KMS-11 (cell line): ENCODE data around the gene ITGA1.

Source experiments
- H2AFZ ChIP-seq: fragments of 200-600 bp; sonication (generic); 2 replicates; pipeline ENCODE4 v1.6.1; 2016; ENCODE audit warnings: antibody characterized with exemption, mixed run types, low read depth
- H3K27ac ChIP-seq: fragments of 200-600 bp; sonication (generic); 2 replicates; pipeline ENCODE4 v1.6.1; 2016; ENCODE audit warnings: mild to moderate bottlenecking, mixed run types
- H3K27me3 ChIP-seq: fragments of 200-600 bp; sonication (generic); 2 replicates; pipeline ENCODE4 v1.6.1; 2017; ENCODE audit warnings: mild to moderate bottlenecking, low read depth, mixed run types, moderate library complexity; ENCODE audit not compliant: insufficient read depth
- H3K36me3 ChIP-seq: fragments of 200-600 bp; sonication (generic); 2 replicates; pipeline ENCODE4 v1.6.1; 2017; ENCODE audit warnings: mild to moderate bottlenecking, mixed run types; ENCODE audit not compliant: insufficient read depth
- H3K4me1 ChIP-seq: fragments of 200-600 bp; sonication (generic); 2 replicates; pipeline ENCODE4 v1.6.1; 2016; ENCODE audit warnings: mild to moderate bottlenecking, low read depth, mixed run types; ENCODE audit not compliant: poor library complexity, severe bottlenecking
- H3K4me2 ChIP-seq: fragments of 200-600 bp; sonication (generic); 2 replicates; pipeline ENCODE4 v1.7.0; 2016; ENCODE audit warnings: mild to moderate bottlenecking, mixed run types
- H3K4me3 ChIP-seq: fragments of 200-600 bp; sonication (generic); IDR thresholded peaks from 2 replicates; pipeline ENCODE4 v1.6.1; 2017; ENCODE audit warnings: low read depth, low read length, mixed read lengths; ENCODE audit not compliant: insufficient read depth
- H3K79me2 ChIP-seq: fragments of 200-600 bp; sonication (generic); 2 replicates; pipeline ENCODE4 v1.6.1; 2016; ENCODE audit warnings: low read depth, mixed run types; ENCODE audit not compliant: insufficient read depth
- H3K9ac ChIP-seq: fragments of 200-600 bp; sonication (generic); 2 replicates; pipeline ENCODE4 v1.6.1; 2016; ENCODE audit warnings: mild to moderate bottlenecking, mixed run types
- H4K20me1 ChIP-seq: fragments of 200-600 bp; sonication (generic); 2 replicates; pipeline ENCODE4 v1.6.1; 2016; ENCODE audit warnings: mild to moderate bottlenecking, mixed run types; ENCODE audit not compliant: insufficient read depth
- CTCF ChIP-seq: fragments of 200-600 bp; sonication (generic); conservative IDR thresholded peaks from 2 replicates; pipeline ENCODE4 v1.6.1; 2017; ENCODE audit warnings: low read depth, mild to moderate bottlenecking, antibody characterized with exemption, low read length, moderate library complexity, mixed read lengths

The ITGA1 gene

DNA sequence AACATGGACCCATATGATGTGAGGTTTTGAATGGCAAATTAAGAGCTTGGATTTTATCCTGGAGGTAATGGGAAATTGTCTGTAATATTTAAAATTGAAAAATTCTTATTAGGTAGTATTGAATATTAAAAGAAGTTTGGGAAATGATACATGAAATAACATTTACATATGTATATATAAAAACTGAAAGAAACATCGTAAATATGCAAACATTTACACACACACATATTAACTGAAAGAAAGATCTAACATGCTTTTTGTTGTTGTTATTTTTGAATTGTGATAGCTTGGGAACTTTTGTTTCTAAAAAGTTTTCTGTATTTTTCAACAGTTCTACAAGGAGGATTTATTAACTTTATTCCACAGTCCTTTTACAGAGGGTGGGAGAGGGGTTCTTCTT is 118.6 kb downstream of the ITGA1 start:
- Histone ChIP-seq H2AFZ (no peak overlapping the region), H3K4me2 (no peak overlapping the region), H3K36me3 (no peaks in the 10 kb centered on the region), H4K20me1 (no peaks in the 10 kb centered on the region), H3K27ac (no peak overlapping the region), H3K79me2 (no peaks in the 10 kb centered on the region), H3K9ac (no peak overlapping the region), H3K4me1 (no peaks in the 10 kb centered on the region), H3K4me3 (no peak overlapping the region), H3K27me3 (no peaks in the 10 kb centered on the region)
- no peak for TF ChIP-seq CTCF

DNA sequence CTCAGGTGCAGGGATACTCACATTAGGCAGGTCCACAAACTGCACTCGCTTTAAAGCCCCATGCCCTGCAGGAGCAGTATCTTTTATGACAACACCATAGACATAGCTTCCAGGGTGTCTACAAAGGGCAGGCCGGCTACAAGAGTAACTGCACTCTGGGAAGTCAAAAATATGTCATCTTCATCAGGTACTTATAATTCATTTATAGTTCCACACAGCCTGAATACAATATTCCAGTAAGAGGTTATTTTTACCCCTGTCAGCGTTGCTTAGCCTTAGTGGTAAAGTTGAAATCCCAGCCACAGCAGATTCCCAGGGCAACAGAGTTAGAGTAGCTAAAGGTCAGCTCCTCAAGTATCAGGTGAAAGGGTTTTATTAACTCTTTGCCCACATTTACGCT is 119.1 kb downstream of the ITGA1 start:
- no peaks in the 10 kb centered on the region for H3K36me3 ChIP-seq
- H3K9ac ChIP-seq, result no peak overlapping the region
- H3K4me2 ChIP-seq, result no peak overlapping the region
- H3K79me2 ChIP-seq, result no peaks in the 10 kb centered on the region
- no peak overlapping the region for H3K4me3 ChIP-seq
- no peak for TF ChIP-seq CTCF
- no peak overlapping the region for H3K27ac ChIP-seq
- no peaks in the 10 kb centered on the region for H4K20me1 ChIP-seq
- no peak overlapping the region for H2AFZ ChIP-seq
- no peaks in the 10 kb centered on the region for H3K27me3 ChIP-seq
- H3K4me1 ChIP-seq, result no peaks in the 10 kb centered on the region

DNA sequence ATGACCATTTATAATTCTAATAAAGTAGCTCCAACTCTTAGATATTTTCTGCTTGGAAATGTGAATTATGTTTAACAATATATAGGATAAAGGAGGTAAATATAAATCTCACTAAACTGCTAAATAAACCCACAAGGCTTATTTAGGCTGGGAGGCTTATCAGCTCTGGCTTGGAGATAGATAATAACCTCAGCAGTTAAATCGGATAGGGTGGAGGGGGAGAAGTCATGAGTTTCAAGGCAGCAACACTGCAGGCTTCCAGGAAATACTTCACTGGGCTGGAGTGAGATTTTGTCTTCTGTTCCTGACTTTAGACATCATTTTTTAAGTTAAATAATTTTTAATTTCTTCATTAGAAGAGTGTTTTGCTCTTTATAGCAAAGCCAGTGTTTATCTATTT is 121.5 kb downstream of the ITGA1 start:
- H3K4me2 ChIP-seq, result no peak overlapping the region
- no peaks in the 10 kb centered on the region for H3K4me1 ChIP-seq
- no peak overlapping the region for H3K9ac ChIP-seq
- no peaks in the 10 kb centered on the region for H4K20me1 ChIP-seq
- TF ChIP-seq CTCF, result no peak
- no peaks in the 10 kb centered on the region for H3K79me2 ChIP-seq
- no peaks in the 10 kb centered on the region for H3K36me3 ChIP-seq
- no peaks in the 10 kb centered on the region for H3K27me3 ChIP-seq
- H3K4me3 ChIP-seq, result no peak overlapping the region
- no peak overlapping the region for H2AFZ ChIP-seq
- no peak overlapping the region for H3K27ac ChIP-seq

DNA sequence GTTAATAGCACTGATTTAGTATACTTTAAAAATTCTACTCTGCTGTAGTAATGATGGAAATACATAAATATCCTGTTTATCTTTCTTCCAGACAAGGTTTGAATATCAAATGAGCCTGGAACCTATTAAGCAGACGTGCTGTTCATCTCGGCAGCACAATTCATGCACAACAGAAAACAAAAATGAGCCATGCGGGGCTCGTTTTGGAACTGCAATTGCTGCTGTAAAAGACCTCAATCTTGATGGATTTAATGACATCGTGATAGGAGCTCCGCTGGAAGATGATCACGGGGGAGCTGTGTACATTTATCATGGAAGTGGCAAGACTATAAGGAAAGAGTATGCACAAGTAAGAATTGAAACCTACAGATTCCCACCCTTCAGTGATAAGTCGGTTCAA is 122.4 kb downstream of the ITGA1 start:
- H3K4me1 ChIP-seq, result no peaks in the 10 kb centered on the region
- H3K9ac ChIP-seq, result no peak overlapping the region
- H3K4me2 ChIP-seq, result no peak overlapping the region
- TF ChIP-seq CTCF, result no peak
- H3K27me3 ChIP-seq, result no peaks in the 10 kb centered on the region
- H3K27ac ChIP-seq, result no peak overlapping the region
- no peak overlapping the region for H2AFZ ChIP-seq
- H3K4me3 ChIP-seq, result no peak overlapping the region
- H3K36me3 ChIP-seq, result no peaks in the 10 kb centered on the region
- no peaks in the 10 kb centered on the region for H3K79me2 ChIP-seq
- no peaks in the 10 kb centered on the region for H4K20me1 ChIP-seq
